Body of pancreas (tissue), 4 donors: ENCODE measurements around the gene NCOA3. TPM values are rescaled to one million over a fixed set of nuclear protein-coding genes. Genes with fewer than 3 reads are reported as not detected.
"Not testable (repeated sequence)": the region's sequence is repeated elsewhere in the genome, so short reads cannot be mapped to it uniquely, and the experiment has no call there.

Experiments
- ATAC-seq: fragments of 150-250 bp; one replicate; pipeline ENCODE4 v1.9.1; 2016
- DNase-seq, 4 donors: peaks; one replicate each; pipeline ENCODE4 v3.0.0-alpha.2; 2019
- H3K27ac ChIP-seq, 4 donors: fragments of 200-600 bp; sonication (generic); 1 replicate in 3 of 4; 2 replicates in 1 of 4; pipeline versions ENCODE4 v1.5.1 to v1.6.1; 2016 to 2019; ENCODE audit warnings: mild to moderate bottlenecking in 1 of 4, mixed read lengths in 1 of 4, moderate library complexity in 1 of 4
- H3K27me3 ChIP-seq, 2 donors: fragments of 200-600 bp; sonication (generic); one replicate each; pipeline ENCODE4 v1.6.0; 2016; ENCODE audit warnings: mild to moderate bottlenecking in 1 of 2
- H3K36me3 ChIP-seq, 2 donors: fragments of 200-600 bp; sonication (generic); replicated peaks in 1 of 2; 2 replicates each; pipeline ENCODE4 v1.5.1; 2016; ENCODE audit warnings: low read depth in 2 of 2; ENCODE audit not compliant: insufficient read depth in 1 of 2
- H3K4me1 ChIP-seq: fragments of 200-600 bp; sonication (generic); one replicate; pipeline ENCODE4 v1.6.0; 2016
- H3K4me3 ChIP-seq, 2 donors: fragments of 200-600 bp; sonication (generic); 1 replicate in 1 of 2; 2 replicates in 1 of 2; pipeline ENCODE4 v1.5.1; 2016 to 2019
- H3K9me3 ChIP-seq, 3 donors: fragments of 200-600 bp; sonication (generic); 1 replicate in 2 of 3; 2 replicates in 1 of 3; pipeline ENCODE4 v1.5.1; 2016
- POLR2A ChIP-seq, 3 donors: fragments of 450-650 bp; IDR thresholded peaks; one replicate each; pipeline ENCODE4 v1.6.1; 2016; ENCODE audit warnings: antibody characterized with exemption in 3 of 3, mild to moderate bottlenecking in 2 of 3
- WGBS, 2 donors: methylation state at CpG; one replicate each; pipeline ENCODE4 v1.1.5; 2017; 5-methylcytosine and 5-hydroxymethylcytosine counted together
- intact Hi-C: fragments of 100-400 bp; cut with DNase I; formaldehyde crosslinking; loops from one replicate; pipeline ENCODE4 v1.15.1; 2023
- total RNA-seq, 2 donors: library from RNA; depleted of rRNA; stranded (reverse); fragments of >200 nt; gene quantifications; one replicate each; pipeline ENCODE4 v1.1.0, GENCODE V29; 2016
- TF ChIP-seq, protein P1 (sequence below), 7 experiments: fragments of 450-650 bp in 4 of 7; fragments of 200-600 bp in 3 of 7; sonication (generic) in 3 of 7; IDR thresholded peaks; one replicate each; pipeline ENCODE4 v1.5.1; 2016 to 2019; ENCODE audit warnings: antibody characterized with exemption in 7 of 7

Gene NCOA3
- total RNA-seq, 2 donors from 2014 or later, result 14.8 to 17.1 TPM

DNA sequence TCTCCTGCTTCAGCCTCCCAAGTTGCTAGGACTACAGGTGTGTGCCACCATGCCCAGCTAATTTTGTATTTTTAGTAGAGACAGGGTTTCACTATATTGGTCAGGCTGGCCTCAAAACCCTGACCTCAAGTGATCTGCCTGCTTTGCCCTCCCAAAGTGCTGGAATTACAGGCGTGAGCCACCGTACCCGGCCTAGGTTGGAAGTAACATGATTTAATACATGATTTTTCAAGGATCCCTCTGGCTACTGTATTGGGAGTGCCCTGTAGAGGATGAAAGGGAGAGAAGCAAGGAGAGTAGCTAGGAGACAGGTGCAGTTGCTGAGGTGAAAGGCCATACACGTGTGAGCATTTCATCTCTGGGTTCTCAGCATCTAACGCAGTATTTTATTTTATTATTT, 2.6 kb upstream of the NCOA3 start:
- Histone ChIP-seq H3K27ac (no peak overlapping the region), H3K4me3 (no peak overlapping the region), H3K9me3 (no peaks in the 10 kb centered on the region), H3K4me1 (peaks cover 25% of the 10 kb centered on the region), H3K27me3 (no peaks in the 10 kb centered on the region), H3K36me3 (no peaks in the 10 kb centered on the region)
- DNase-seq (no peak), ATAC-seq (no peak)
- no peak for TF ChIP-seq POLR2A (IDR thresholded peaks at IDR 0.05)
- TF ChIP-seq, protein P1, sequence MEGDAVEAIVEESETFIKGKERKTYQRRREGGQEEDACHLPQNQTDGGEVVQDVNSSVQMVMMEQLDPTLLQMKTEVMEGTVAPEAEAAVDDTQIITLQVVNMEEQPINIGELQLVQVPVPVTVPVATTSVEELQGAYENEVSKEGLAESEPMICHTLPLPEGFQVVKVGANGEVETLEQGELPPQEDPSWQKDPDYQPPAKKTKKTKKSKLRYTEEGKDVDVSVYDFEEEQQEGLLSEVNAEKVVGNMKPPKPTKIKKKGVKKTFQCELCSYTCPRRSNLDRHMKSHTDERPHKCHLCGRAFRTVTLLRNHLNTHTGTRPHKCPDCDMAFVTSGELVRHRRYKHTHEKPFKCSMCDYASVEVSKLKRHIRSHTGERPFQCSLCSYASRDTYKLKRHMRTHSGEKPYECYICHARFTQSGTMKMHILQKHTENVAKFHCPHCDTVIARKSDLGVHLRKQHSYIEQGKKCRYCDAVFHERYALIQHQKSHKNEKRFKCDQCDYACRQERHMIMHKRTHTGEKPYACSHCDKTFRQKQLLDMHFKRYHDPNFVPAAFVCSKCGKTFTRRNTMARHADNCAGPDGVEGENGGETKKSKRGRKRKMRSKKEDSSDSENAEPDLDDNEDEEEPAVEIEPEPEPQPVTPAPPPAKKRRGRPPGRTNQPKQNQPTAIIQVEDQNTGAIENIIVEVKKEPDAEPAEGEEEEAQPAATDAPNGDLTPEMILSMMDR (IDR thresholded peaks at IDR 0.05), result no peak
- 92 to 94% methylated on average over 5 of the region's 5 CpGs for WGBS, 2 donors
- intact Hi-C loops, result no loop called here

DNA sequence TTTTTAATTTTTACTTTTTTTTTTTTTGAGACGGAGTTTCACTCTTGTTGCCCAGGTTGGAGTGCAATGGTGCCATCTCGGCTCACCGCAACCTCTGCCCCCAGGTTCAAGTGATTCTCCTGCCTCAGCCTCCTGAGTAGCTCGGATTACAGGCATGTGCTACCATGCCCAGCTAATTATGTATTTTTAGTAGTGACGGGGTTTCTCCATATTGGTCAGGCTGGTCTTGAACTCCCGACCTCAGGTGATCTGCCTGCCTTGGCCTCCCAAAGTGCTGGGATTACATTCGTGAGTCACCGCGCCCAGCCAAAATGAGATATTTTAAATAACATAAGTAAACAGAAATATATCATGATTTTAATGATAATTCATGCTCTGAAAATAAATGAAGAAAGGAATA, 1.6 kb upstream of the NCOA3 start:
- H3K27me3 ChIP-seq, H3K4me3 ChIP-seq, DNase-seq, ATAC-seq, H3K36me3 ChIP-seq, intact Hi-C loops, H3K9me3 ChIP-seq, H3K27ac ChIP-seq: not testable (repeated sequence)
- H3K4me1 ChIP-seq, result peaks cover 26% of the 10 kb centered on the region
- WGBS, 2 donors, result 95 to 96% methylated on average over 9 of the region's 9 CpGs

DNA sequence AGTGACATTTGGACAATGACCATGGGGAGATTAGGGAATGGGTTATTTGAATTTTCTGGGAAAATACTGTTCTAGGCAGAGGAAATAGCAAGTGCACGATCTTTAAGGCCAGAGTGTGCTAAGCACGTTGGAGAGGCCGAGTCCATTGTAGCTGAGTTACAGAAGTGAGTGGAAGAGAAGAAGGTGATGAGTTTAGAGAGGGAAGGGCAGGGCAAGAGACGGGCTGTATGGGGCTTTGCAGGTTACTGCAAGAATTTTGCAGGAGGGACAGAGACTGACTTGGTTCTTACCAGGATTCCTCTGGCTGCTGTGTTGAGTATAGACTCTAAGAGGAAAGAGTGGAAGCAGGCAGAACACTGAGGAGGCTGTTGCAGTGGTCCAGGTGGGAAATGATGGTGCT, 1.1 kb upstream of the NCOA3 start:
- H3K27ac ChIP-seq, result peak overlapping the region in 2 of 4 donors; percentile 86 to 92
- no peaks in the 10 kb centered on the region for H3K36me3 ChIP-seq
- H3K27me3 ChIP-seq, result no peaks in the 10 kb centered on the region
- intact Hi-C loops, result no loop called here
- WGBS, 2 donors, result 66 to 67% methylated on average over 4 of the region's 4 CpGs
- no peaks in the 10 kb centered on the region for H3K9me3 ChIP-seq
- H3K4me3 ChIP-seq, result no peak overlapping the region
- ATAC-seq, result no peak
- H3K4me1 ChIP-seq, result peaks cover 26% of the 10 kb centered on the region
- TF ChIP-seq, protein P1 (IDR thresholded peaks at IDR 0.05), result no peak
- no peak for DNase-seq

DNA sequence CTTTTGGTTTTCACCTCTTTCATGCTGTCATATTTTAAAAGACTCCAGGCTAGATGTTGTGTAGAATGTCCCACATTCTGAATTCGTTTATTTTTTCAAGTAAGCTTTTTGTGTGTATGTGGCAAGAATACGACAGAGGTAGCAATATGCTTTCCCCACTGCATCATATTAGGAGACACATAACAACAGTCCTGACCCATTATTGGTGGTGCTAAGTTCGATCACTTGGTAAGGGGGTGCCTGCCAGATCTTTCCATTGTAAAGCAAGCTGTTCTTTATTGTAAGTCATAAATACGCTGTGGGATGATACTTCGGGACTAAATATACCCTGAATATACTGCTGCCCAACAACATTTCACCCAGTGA, 588 bp upstream of the NCOA3 start:
- H3K4me1 ChIP-seq, result peaks cover 26% of the 10 kb centered on the region
- no peak for TF ChIP-seq POLR2A (IDR thresholded peaks at IDR 0.05)
- TF ChIP-seq, protein P1 (IDR thresholded peaks at IDR 0.05), result no peak
- H3K9me3 ChIP-seq, result no peaks in the 10 kb centered on the region
- intact Hi-C loops, result no loop called here
- WGBS, 2 donors, result 22 to 32% methylated on average over 4 to 5 of the region's 5 CpGs
- H3K36me3 ChIP-seq, result no peaks in the 10 kb centered on the region
- H3K4me3 ChIP-seq, result peak overlapping the region; percentile 68 to 92
- H3K27me3 ChIP-seq, result no peaks in the 10 kb centered on the region
- H3K27ac ChIP-seq, result peak overlapping the region; percentile 78 to 92 (median 86)
- DNase-seq, result no peak
- no peak for ATAC-seq

DNA sequence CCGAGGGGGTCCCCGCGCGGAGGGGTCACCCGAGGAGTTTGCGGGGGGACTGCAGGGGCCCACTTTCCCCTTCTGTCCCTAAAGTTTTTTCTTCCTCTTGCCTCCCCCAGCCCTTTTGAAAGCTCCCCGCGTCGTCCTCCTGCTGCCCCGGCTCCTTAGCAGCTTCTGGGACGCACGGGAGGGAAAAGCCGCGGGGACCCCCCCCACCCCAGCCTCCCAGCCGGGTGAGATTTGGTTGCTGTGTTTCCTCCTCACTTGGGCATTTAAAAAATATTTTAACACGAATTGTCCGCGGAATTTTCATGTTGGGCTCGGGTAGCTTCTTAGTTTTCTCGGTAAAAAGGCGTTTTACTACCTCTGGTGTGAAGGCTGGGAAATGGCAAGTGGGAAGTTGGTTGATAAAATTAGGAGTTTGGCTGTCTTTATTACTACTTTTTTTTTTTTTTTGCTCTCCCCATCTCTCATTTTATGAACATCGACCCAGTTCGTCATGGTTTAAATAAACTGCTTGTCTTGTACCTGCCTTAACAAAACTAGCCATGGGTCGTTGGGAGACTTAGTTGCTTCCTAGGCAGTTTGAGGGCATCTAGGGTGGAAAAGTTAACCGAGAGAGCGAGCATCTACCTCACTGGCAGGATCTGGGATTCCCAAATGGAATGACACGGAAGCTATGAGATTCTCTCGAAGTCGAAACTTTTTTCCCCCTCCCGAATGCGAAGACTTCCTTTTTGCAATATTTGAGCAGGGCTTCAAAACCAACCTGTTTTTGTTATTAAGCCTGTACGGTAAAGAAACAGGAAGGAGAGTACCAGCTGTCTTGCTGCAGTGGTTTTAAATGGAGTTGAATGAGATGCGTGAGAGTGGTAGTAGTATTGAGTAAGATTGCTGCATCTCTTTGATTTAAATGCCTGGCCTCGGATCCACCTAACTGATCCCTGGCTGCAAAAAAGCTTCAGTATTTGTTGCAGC, 868 bp downstream of the NCOA3 start:
- peak in 1 of 3 donors; percentile 24 for TF ChIP-seq POLR2A (IDR thresholded peaks at IDR 0.05)
- TF ChIP-seq, protein P1 (IDR thresholded peaks at IDR 0.05), result no peak
- H3K27ac ChIP-seq, result peak overlapping the region; percentile 78 to 92 (median 86)
- no peaks in the 10 kb centered on the region for H3K9me3 ChIP-seq
- H3K27me3 ChIP-seq, result no peaks in the 10 kb centered on the region
- peak; percentile 33 for ATAC-seq
- DNase-seq, result peak; percentile 19 to 34 (median 28)
- H3K36me3 ChIP-seq, result no peaks in the 10 kb centered on the region
- H3K4me3 ChIP-seq, result peak overlapping the region; percentile 68 to 92
- H3K4me1 ChIP-seq, result peaks cover 26% of the 10 kb centered on the region
- intact Hi-C loops, result no loop called here
- WGBS, 2 donors, result 0 to 1% methylated on average over 30 to 34 of the region's 34 CpGs
